ENCODE data around the gene NANOGP8. TPM values are rescaled to one million over a fixed set of nuclear protein-coding genes. Genes with fewer than 3 reads are reported as not detected.

The NANOGP8 gene
- total RNA-seq, 1 experiment from 2014 or later: not detected

- ChIA-PET CTCF (no interaction called here), POLR2A (no interaction called here)
- Mint-ChIP-seq H3K27ac (ENCODE audit: unreplicated experiment) (no peak overlapping the region), H3K4me3 (ENCODE audit: unreplicated experiment) (no peak overlapping the region), H3K36me3 (ENCODE audit: insufficient read depth, unreplicated experiment) (no peaks in the 10 kb centered on the region), H3K27me3 (ENCODE audit: insufficient read depth, unreplicated experiment) (no peaks in the 10 kb centered on the region), H3K9me3 (ENCODE audit: unreplicated experiment) (no peaks in the 10 kb centered on the region), H3K4me1 (ENCODE audit: low read depth, unreplicated experiment) (no peaks in the 10 kb centered on the region)
- TF ChIP-seq CTCF (IDR thresholded peaks at IDR 0.05; ENCODE audit: insufficient read depth in 1 of 2, low read depth in 1 of 2, low read length in 1 of 2, severe bottlenecking in 1 of 2, unreplicated experiment in 1 of 2): no peak
- no peak for DNase-seq
- no peaks in the 10 kb centered on the region for H3K9me3 ChIP-seq
- H3K36me3 ChIP-seq (ENCODE audit: control insufficient read depth, insufficient read depth, low read length): no peaks in the 10 kb centered on the region
- H3K4me3 ChIP-seq (ENCODE audit: low read depth, low read length): no peak overlapping the region
- no TSS peak for BruUV-seq (replicated peaks)
- no peaks in the 10 kb centered on the region for H3K27me3 ChIP-seq (replicated peaks; ENCODE audit: control insufficient read depth, insufficient read depth, low read length)
- H3K4me1 ChIP-seq: no peaks in the 10 kb centered on the region
- intact Hi-C loops (cut with micrococcal nuclease; ENCODE audit: unreplicated experiment): no loop called here
These were observed 27.3 kb upstream of the NANOGP8 start for GRCh38 chr15:35112346-35112745.

GRCh38 chr15:35111861-35112260 lies 26.8 kb upstream of the NANOGP8 start:
- no peaks in the 10 kb centered on the region for H3K36me3 ChIP-seq (ENCODE audit: control insufficient read depth, insufficient read depth, low read length)
- H3K4me1 ChIP-seq: no peaks in the 10 kb centered on the region
- H3K9me3 ChIP-seq: no peaks in the 10 kb centered on the region
- CTCF ChIA-PET: no interaction called here
- H3K27me3 ChIP-seq (replicated peaks; ENCODE audit: control insufficient read depth, insufficient read depth, low read length): no peaks in the 10 kb centered on the region
- no peak for DNase-seq
- POLR2A ChIA-PET: no interaction called here
- Mint-ChIP-seq H3K27ac (ENCODE audit: unreplicated experiment) (no peak overlapping the region), H3K4me3 (ENCODE audit: unreplicated experiment) (no peak overlapping the region), H3K27me3 (ENCODE audit: insufficient read depth, unreplicated experiment) (no peaks in the 10 kb centered on the region), H3K4me1 (ENCODE audit: low read depth, unreplicated experiment) (no peaks in the 10 kb centered on the region), H3K36me3 (ENCODE audit: insufficient read depth, unreplicated experiment) (no peaks in the 10 kb centered on the region), H3K9me3 (ENCODE audit: unreplicated experiment) (no peaks in the 10 kb centered on the region)
- TF ChIP-seq CTCF (IDR thresholded peaks at IDR 0.05; ENCODE audit: insufficient read depth in 1 of 2, low read depth in 1 of 2, low read length in 1 of 2, severe bottlenecking in 1 of 2, unreplicated experiment in 1 of 2): no peak
- intact Hi-C loops (cut with micrococcal nuclease; ENCODE audit: unreplicated experiment): no loop called here
- BruUV-seq (replicated peaks): no TSS peak
- H3K4me3 ChIP-seq (ENCODE audit: low read depth, low read length): no peak overlapping the region

GRCh38 chr15:35108453-35108852 lies 23.4 kb upstream of the NANOGP8 start:
- Mint-ChIP-seq H3K9me3 (ENCODE audit: unreplicated experiment) (no peaks in the 10 kb centered on the region), H3K36me3 (ENCODE audit: insufficient read depth, unreplicated experiment) (no peaks in the 10 kb centered on the region), H3K4me3 (ENCODE audit: unreplicated experiment) (no peak overlapping the region), H3K27ac (ENCODE audit: unreplicated experiment) (no peak overlapping the region), H3K27me3 (ENCODE audit: insufficient read depth, unreplicated experiment) (no peaks in the 10 kb centered on the region), H3K4me1 (ENCODE audit: low read depth, unreplicated experiment) (no peaks in the 10 kb centered on the region)
- Histone ChIP-seq H3K4me1 (no peaks in the 10 kb centered on the region), H3K4me3 (ENCODE audit: low read depth, low read length) (no peak overlapping the region), H3K36me3 (ENCODE audit: control insufficient read depth, insufficient read depth, low read length) (no peaks in the 10 kb centered on the region), H3K27me3 (replicated peaks; ENCODE audit: control insufficient read depth, insufficient read depth, low read length) (no peaks in the 10 kb centered on the region), H3K9me3 (no peaks in the 10 kb centered on the region)
- no TSS peak for BruUV-seq (replicated peaks)
- TF ChIP-seq CTCF (IDR thresholded peaks at IDR 0.05; ENCODE audit: insufficient read depth in 1 of 2, low read depth in 1 of 2, low read length in 1 of 2, severe bottlenecking in 1 of 2, unreplicated experiment in 1 of 2): no peak
- intact Hi-C loops (cut with micrococcal nuclease; ENCODE audit: unreplicated experiment): no loop called here
- DNase-seq: no peak
- POLR2A ChIA-PET: no interaction called here
- CTCF ChIA-PET: no interaction called here
